CD4-positive, CD25-positive, alpha-beta regulatory T cell (primary cell): Measurements from ENCODE around the gene MEGF10. TPM values are rescaled to one million over a fixed set of nuclear protein-coding genes. Genes with fewer than 3 reads are reported as not detected.

ENCODE experiments used
- ATAC-seq, 2 donors: fragments of 150-1000 bp; cut with Tn5 transposase; one replicate each; pipeline ENCODE4 v1.10.0; 2021; ENCODE audit warnings: low read depth in 2 of 2, moderate number of reproducible peaks in 2 of 2, moderate library complexity in 1 of 2
- DNase-seq, 3 donors: peaks; one replicate each; pipeline versions ENCODE4 v3.0.0 to v3.0.0-alpha.2; 2012 to 2022; ENCODE audit warnings: mixed read lengths in 1 of 3
- H3K27ac ChIP-seq: one replicate; pipeline ENCODE4 v1.7.0; 2013; ENCODE audit warnings: mild to moderate bottlenecking, low read length; ENCODE audit not compliant: insufficient read depth, poor library complexity, severe bottlenecking
- H3K27me3 ChIP-seq: one replicate; pipeline ENCODE4 v1.7.0; 2013; ENCODE audit warnings: low read length; ENCODE audit not compliant: control insufficient read depth, insufficient read depth
- H3K36me3 ChIP-seq: one replicate; pipeline ENCODE4 v1.7.0; 2013; ENCODE audit warnings: mild to moderate bottlenecking, low read length, moderate library complexity; ENCODE audit not compliant: control insufficient read depth, insufficient read depth
- H3K4me1 ChIP-seq: 2 replicates; pipeline ENCODE4 v1.7.0; 2013; ENCODE audit warnings: mild to moderate bottlenecking, low read length; ENCODE audit not compliant: insufficient read depth, control insufficient read depth, poor library complexity, severe bottlenecking
- H3K4me3 ChIP-seq: one replicate; pipeline ENCODE4 v1.7.0; 2013; ENCODE audit warnings: low read depth, mild to moderate bottlenecking, low read length, moderate library complexity
- H3K9me3 ChIP-seq, 2 experiments: 1 replicate in 1 of 2; 2 replicates in 1 of 2; pipeline ENCODE4 v1.7.0; 2013; ENCODE audit warnings: low read length in 2 of 2, mild to moderate bottlenecking in 1 of 2, moderate library complexity in 1 of 2; ENCODE audit not compliant: control insufficient read depth in 2 of 2
- H3K27ac Mint-ChIP-seq, 3 donors: one replicate each; pipeline ENCODE4 v1.8.0; 2020 to 2022; ENCODE audit warnings: mild to moderate bottlenecking in 3 of 3, mixed read lengths in 3 of 3, moderate library complexity in 2 of 3
- H3K27me3 Mint-ChIP-seq: one replicate; pipeline ENCODE4 v1.8.0; 2022; ENCODE audit warnings: mild to moderate bottlenecking, mixed read lengths
- H3K36me3 Mint-ChIP-seq: one replicate; pipeline ENCODE4 v1.8.0; 2020; ENCODE audit warnings: mixed read lengths
- H3K4me1 Mint-ChIP-seq, 4 donors: one replicate each; pipeline ENCODE4 v1.8.0; 2020 to 2022; ENCODE audit warnings: mixed read lengths in 4 of 4, mild to moderate bottlenecking in 1 of 4
- H3K4me3 Mint-ChIP-seq, 4 donors: one replicate each; pipeline ENCODE4 v1.8.0; 2020 to 2022; ENCODE audit warnings: mild to moderate bottlenecking in 4 of 4, mixed read lengths in 4 of 4, moderate library complexity in 3 of 4
- H3K9me3 Mint-ChIP-seq, 7 donors: one replicate each; pipeline ENCODE4 v1.8.0; 2020 to 2022; ENCODE audit warnings: mixed read lengths in 7 of 7, mild to moderate bottlenecking in 3 of 7, moderate library complexity in 2 of 7
- polyA plus RNA-seq, 4 donors: library from polyadenylated mRNA; unstranded; fragments of 300-500 nt; fragmentation: Illumina TruSeq; gene quantifications; one replicate each; pipeline ENCODE4 v1.2.3, GENCODE V29; 2021
- total RNA-seq: library from RNA; stranded (reverse); gene quantifications from one replicate; pipeline ENCODE4 v1.2.3, GENCODE V29; 2022

Gene MEGF10
- total and polyA plus RNA-seq, 5 donors from 2014 or later = 0.09 to 0.30 TPM; not detected in 3

DNA sequence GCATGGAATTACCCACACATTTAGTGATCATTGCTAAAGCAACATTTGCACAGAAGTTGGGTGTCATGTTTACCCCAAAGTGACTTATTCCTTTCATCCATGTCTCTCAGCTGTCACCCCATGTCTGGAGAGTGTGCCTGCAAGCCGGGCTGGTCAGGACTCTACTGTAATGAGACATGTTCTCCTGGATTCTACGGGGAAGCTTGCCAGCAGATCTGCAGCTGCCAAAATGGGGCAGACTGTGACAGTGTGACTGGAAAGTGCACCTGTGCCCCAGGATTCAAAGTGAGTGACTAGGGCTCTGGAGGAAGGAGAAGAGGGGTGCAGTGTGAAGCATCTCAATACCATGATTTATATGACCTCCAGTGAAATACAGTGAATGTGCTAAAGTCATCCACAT is 126.9 kb downstream of the MEGF10 start:
- Histone ChIP-seq H3K9me3 (no peaks in the 10 kb centered on the region), H3K4me1 (no peaks in the 10 kb centered on the region), H3K4me3 (no peak overlapping the region), H3K27me3 (no peaks in the 10 kb centered on the region), H3K36me3 (no peaks in the 10 kb centered on the region), H3K27ac (no peak overlapping the region)
- peaks cover 0 to 4% (median 0%) of the 10 kb centered on the region in 7 donors for H3K9me3 Mint-ChIP-seq
- H3K27me3 Mint-ChIP-seq = no peaks in the 10 kb centered on the region
- no peaks in the 10 kb centered on the region for H3K4me1 Mint-ChIP-seq
- no peak overlapping the region for H3K27ac Mint-ChIP-seq
- H3K36me3 Mint-ChIP-seq = no peaks in the 10 kb centered on the region
- DNase-seq (no peak), ATAC-seq (no peak)
- H3K4me3 Mint-ChIP-seq = no peak overlapping the region

DNA sequence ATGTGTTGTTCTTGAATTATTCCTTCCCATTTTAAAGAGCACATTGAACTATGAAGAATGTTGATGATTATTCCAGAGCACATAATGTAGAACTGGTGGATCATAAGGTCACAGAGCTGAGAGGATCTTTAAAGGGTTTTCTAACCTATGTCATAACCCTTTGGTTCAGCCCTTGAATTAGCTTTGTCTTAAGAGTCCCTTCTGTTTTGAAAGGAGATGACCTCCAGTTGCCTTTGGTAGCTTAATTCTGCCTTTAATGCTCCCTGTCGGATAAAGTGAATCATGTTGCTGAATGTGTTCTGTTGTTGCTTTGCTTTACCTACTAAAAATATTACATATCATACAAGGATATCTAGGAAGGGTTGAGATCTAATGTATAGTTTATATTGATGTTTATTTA is 127.8 kb downstream of the MEGF10 start:
- no peaks in the 10 kb centered on the region for H3K27me3 Mint-ChIP-seq
- H3K4me1 ChIP-seq = no peaks in the 10 kb centered on the region
- H3K27me3 ChIP-seq = no peaks in the 10 kb centered on the region
- DNase-seq (no peak), ATAC-seq (no peak)
- no peaks in the 10 kb centered on the region for H3K9me3 ChIP-seq
- no peak overlapping the region for H3K27ac ChIP-seq
- no peak overlapping the region for H3K4me3 Mint-ChIP-seq
- no peaks in the 10 kb centered on the region for H3K4me1 Mint-ChIP-seq
- no peak overlapping the region for H3K4me3 ChIP-seq
- no peaks in the 10 kb centered on the region for H3K36me3 ChIP-seq
- H3K9me3 Mint-ChIP-seq = peaks cover 0 to 4% (median 0%) of the 10 kb centered on the region in 7 donors
- H3K27ac Mint-ChIP-seq = no peak overlapping the region
- H3K36me3 Mint-ChIP-seq = no peaks in the 10 kb centered on the region

DNA sequence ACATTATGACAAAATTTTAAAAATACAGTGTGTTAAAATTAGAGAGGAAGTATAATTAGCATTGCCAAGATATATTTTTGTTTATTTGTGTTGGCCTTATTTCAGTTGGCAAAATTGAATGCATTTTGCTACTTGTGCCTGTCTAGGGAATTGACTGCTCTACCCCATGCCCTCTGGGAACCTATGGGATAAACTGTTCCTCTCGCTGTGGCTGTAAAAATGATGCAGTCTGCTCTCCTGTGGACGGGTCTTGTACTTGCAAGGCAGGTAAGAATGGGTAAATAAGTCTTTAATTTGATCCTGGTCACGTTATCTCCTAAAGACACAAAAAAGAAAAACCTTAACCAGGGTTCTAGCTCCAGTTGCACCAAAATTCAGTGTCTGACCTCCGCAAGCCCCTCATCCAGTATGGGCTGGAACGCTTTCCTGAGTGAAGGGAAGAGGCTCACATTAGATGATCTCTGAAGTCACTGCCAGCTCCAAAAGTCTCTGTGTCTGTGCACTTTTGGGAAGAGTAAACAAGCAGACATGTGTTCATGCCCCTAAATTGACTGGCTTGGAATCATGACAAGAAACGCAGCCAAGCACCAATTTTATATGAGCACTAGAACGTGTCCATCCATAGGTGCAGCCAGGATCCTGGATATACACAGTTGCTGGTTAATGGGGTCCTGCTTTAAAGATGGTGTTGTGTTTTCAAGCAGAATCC is 128.5 kb downstream of the MEGF10 start:
- Mint-ChIP-seq H3K4me3 (no peak overlapping the region), H3K9me3 (peaks cover 0 to 4% (median 0%) of the 10 kb centered on the region in 7 donors), H3K27me3 (no peaks in the 10 kb centered on the region), H3K36me3 (no peaks in the 10 kb centered on the region), H3K27ac (no peak overlapping the region), H3K4me1 (no peaks in the 10 kb centered on the region)
- no peak for DNase-seq
- H3K9me3 ChIP-seq = no peaks in the 10 kb centered on the region
- no peak for ATAC-seq
- H3K4me3 ChIP-seq = no peak overlapping the region
- H3K27me3 ChIP-seq = no peaks in the 10 kb centered on the region
- H3K27ac ChIP-seq = no peak overlapping the region
- no peaks in the 10 kb centered on the region for H3K4me1 ChIP-seq
- H3K36me3 ChIP-seq = no peaks in the 10 kb centered on the region

DNA sequence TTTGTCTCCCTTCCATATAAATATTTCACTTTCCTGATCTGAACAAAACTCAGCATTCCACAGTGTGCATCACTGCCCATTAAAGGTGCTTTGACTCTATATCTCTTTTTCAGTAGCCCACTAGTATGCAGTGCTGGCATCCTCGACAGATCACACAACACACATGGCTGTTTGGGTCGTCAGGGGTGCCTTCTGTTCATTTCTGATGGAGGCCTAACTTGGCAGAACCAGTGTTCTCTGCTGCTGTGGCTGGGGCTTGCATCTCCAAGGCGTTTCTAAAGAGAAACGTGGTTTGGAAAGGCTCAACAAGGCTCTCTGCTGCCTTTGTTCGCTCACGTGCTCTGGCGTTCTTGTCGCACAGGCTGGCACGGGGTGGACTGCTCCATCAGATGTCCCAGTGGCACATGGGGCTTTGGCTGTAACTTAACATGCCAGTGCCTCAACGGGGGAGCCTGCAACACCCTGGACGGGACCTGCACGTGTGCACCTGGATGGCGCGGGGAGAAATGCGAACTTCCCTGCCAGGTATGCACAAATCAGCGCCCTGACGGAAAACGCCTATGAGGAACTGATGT is 129.2 kb downstream of the MEGF10 start:
- no peaks in the 10 kb centered on the region for H3K4me1 Mint-ChIP-seq
- no peak overlapping the region for H3K4me3 Mint-ChIP-seq
- no peaks in the 10 kb centered on the region for H3K36me3 ChIP-seq
- no peaks in the 10 kb centered on the region for H3K27me3 ChIP-seq
- no peak overlapping the region for H3K27ac ChIP-seq
- no peak overlapping the region for H3K27ac Mint-ChIP-seq
- no peak overlapping the region for H3K4me3 ChIP-seq
- DNase-seq (no peak), ATAC-seq (no peak)
- no peaks in the 10 kb centered on the region for H3K9me3 ChIP-seq
- H3K27me3 Mint-ChIP-seq = no peaks in the 10 kb centered on the region
- H3K36me3 Mint-ChIP-seq = no peaks in the 10 kb centered on the region
- no peaks in the 10 kb centered on the region for H3K4me1 ChIP-seq
- H3K9me3 Mint-ChIP-seq = peaks cover 0 to 4% (median 0%) of the 10 kb centered on the region in 7 donors

DNA sequence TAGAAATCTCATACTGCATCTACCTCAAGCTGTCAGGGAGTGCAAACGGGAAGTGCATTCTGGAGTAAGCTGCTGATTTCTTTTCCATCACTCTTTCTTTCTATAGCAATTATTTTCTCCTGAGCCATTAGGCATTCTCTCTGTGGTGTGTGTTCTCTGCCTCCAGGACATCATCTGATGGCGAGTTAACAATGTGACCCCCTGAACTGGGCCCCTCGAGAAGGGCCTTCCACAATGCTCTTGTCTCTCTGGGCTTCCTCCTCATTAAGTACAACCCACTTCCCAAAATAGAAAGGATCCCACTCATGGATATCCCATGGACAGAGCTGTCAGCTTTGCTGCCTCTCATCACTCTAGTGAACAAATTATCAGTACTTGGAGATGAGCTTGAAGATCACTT is 130.2 kb downstream of the MEGF10 start:
- ATAC-seq = no peak
- H3K27me3 ChIP-seq = peaks cover 6% of the 10 kb centered on the region
- no peaks in the 10 kb centered on the region for H3K9me3 ChIP-seq
- Mint-ChIP-seq H3K9me3 (peaks cover 0 to 1% (median 0%) of the 10 kb centered on the region in 7 donors), H3K27me3 (no peaks in the 10 kb centered on the region), H3K4me1 (no peaks in the 10 kb centered on the region), H3K27ac (no peak overlapping the region), H3K4me3 (no peak overlapping the region), H3K36me3 (no peaks in the 10 kb centered on the region)
- H3K4me1 ChIP-seq = no peaks in the 10 kb centered on the region
- H3K36me3 ChIP-seq = no peaks in the 10 kb centered on the region
- no peak overlapping the region for H3K27ac ChIP-seq
- DNase-seq = no peak
- H3K4me3 ChIP-seq = no peak overlapping the region

DNA sequence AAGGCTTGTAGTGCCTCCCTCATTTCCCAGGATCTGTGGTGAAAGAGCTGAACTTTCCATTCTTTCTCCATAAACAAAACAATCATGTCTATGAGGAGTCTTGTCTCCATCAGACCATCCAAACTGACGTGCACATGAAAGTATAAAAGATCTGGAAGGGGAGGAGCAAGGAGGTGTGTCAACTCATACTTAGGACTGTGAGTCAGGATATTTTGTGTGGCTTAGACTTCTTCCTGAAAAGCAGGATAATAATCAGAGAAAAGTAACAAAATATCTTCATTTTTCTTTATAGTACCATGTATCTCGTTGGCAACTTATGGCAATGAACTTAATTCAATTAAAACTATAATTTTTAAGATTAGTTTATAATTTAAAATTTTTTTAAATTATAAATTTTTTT is 130.9 kb downstream of the MEGF10 start:
- Histone ChIP-seq H3K27me3 (peaks cover 6% of the 10 kb centered on the region), H3K27ac (no peak overlapping the region), H3K4me1 (no peaks in the 10 kb centered on the region), H3K36me3 (no peaks in the 10 kb centered on the region), H3K4me3 (no peak overlapping the region), H3K9me3 (no peaks in the 10 kb centered on the region)
- Mint-ChIP-seq H3K27ac (no peak overlapping the region), H3K9me3 (peaks cover 0 to 1% (median 0%) of the 10 kb centered on the region in 7 donors), H3K4me1 (no peaks in the 10 kb centered on the region), H3K4me3 (no peak overlapping the region), H3K36me3 (no peaks in the 10 kb centered on the region), H3K27me3 (no peaks in the 10 kb centered on the region)
- DNase-seq (no peak), ATAC-seq (no peak)

DNA sequence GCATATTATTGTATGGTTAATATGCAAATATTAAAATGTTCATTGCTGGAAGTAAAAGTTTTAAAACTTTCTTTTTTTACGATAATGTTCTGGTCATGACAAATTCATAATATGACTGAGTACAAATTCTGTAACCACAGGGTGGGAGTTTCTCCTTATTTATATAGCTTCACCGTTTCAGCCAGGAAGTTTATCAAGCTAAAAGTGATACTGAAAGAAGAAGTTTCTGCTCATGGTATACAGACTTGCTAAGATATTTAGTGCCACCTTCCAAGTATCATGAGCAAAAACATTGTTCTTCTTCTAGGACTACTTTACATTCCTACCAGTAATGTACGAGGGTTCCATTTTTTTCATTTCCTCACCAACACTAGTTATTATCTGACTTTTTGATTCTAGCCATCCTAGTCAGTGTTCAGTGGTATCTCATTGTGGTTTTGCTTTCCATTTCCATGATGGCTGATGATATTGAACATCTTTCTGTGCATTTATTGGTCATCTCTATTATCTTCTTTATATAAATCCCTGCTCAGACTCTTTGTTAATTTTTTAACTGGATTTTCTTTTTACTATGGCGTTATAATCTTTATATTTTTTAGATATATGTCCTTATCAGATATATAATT is 132.7 kb downstream of the MEGF10 start:
- H3K4me3 ChIP-seq = no peak overlapping the region
- Mint-ChIP-seq H3K27me3 (no peaks in the 10 kb centered on the region), H3K27ac (no peak overlapping the region), H3K9me3 (peaks cover 0 to 1% (median 0%) of the 10 kb centered on the region in 7 donors), H3K4me1 (no peaks in the 10 kb centered on the region), H3K4me3 (no peak overlapping the region), H3K36me3 (no peaks in the 10 kb centered on the region)
- no peaks in the 10 kb centered on the region for H3K4me1 ChIP-seq
- no peak overlapping the region for H3K27ac ChIP-seq
- no peak for ATAC-seq
- H3K36me3 ChIP-seq = no peaks in the 10 kb centered on the region
- H3K27me3 ChIP-seq = peaks cover 6% of the 10 kb centered on the region
- DNase-seq = no peak
- H3K9me3 ChIP-seq = no peaks in the 10 kb centered on the region
